ENCODE measurements around the gene GRK7. TPM values are rescaled to one million over a fixed set of nuclear protein-coding genes. Genes with fewer than 3 reads are reported as not detected.
"Not testable (repeated sequence)": the region's sequence is repeated elsewhere in the genome, so short reads cannot be mapped to it uniquely, and the experiment has no call there.

The GRK7 gene
- total RNA-seq, 1 donor from 2014 or later, result not detected

DNA sequence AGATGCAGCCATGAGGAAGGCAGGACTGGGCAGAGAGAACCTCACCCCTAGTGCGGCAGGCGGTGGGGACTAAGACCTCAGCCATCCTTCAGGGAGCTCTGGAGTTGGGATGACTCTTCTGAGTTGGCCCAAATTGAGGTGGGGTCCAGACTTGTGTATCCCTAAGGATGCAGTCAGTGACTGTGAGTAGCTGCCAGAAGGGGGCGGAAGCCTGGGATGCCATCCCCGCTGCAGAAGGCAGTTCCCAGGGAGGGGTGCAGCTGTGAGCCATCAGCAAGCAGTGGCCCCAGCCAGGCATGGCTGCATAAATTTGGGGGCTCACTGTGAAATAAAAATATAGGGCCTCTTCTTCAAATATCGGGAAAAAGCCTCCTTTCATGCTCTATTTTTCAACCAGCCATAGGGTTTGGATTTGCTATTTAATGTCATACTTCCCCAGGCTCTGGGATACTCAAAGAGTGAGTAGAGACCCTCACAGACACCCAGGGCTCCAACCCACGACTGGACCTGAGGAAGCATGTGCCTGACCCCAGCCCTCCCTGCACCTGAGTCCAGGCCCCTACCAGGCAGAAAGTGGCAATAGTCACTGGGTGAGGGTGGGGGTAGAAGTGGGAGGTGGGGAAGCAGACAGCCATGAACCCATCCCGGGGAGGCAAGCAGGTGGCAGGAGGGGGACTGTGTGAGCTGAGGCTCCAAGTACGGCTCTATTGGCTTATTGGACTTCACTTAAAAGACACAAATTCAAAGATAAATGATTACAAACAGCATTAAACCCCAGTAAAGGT lies 30.5 kb downstream of the GRK7 start:
- intact Hi-C loops (cut with micrococcal nuclease), result no loop called here

- intact Hi-C loops (cut with micrococcal nuclease), result loop anchor here (5.0 kb wide), 5 partner anchors 352 to 853 kb away; partner anchors contain the start of genes PXYLP1, SLC25A36 and TFDP2
Observed at GRCh38 chr3:141795276-141795675, 32.1 kb downstream of the GRK7 start.

DNA sequence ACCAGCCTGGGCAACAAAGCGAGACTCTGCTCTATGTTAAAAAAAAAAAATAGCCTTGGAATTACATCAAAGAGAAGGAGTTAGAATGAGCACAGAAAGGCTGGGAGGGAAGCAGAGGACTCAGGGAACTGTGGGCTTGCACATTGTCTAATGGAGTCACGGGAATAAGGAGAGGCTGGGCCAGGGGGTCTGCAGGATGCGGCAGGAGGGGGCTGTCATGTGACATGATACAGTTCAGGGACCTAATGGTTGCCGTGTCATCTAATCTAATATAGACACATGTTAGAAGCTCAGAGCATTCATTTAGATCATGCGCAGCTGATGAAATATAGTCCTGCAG lies 32.5 kb downstream of the GRK7 start:
- intact Hi-C loops (cut with micrococcal nuclease), result loop anchor here (1.0 to 5.0 kb wide), 11 partner anchors 57 to 853 kb away; partner anchors contain the start of genes ATP1B3, PXYLP1, RNF7 and SLC25A36

DNA sequence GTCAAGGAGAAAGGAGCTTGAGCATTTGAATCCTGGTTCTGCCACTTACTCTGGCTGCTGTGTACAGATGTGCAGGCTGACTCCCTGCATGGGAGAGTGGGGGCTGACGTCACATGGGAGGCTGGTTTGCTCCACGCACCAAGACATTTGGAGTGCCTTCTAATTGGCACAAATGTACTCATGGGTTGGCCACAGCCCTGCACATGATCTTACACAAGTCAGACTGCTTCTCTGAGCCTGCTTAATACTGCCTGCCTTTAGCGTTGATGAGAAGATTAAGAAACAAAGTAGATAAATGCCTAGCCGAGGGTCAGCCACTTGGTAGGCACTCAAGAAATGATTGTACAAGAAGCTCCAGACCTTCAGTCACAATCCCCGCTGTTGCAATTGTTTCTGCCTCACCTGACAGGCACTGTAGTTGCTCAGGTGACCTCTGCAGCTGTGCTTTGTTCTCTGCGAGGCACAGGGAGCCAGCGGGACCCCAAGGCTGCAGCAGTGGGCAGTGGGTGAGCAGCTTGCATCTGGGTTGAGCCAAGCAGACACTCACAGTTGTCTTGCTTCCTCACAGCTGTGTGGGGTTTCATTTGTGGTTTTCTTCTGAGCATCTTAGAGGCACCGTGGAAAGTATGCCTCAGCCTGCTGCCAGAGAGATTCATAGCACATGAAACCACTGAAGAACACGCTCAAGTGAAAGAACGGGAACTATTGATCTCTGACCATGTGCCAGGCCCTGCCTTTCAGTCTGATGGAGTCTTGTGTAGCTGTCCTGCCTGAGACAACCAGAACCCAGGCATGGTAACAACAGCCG lies 33.1 kb downstream of the GRK7 start:
- intact Hi-C loops (cut with micrococcal nuclease), result loop anchor here (1.0 to 5.0 kb wide), 11 partner anchors 58 to 854 kb away; partner anchors contain the start of genes ATP1B3, PXYLP1, RNF7 and SLC25A36

DNA sequence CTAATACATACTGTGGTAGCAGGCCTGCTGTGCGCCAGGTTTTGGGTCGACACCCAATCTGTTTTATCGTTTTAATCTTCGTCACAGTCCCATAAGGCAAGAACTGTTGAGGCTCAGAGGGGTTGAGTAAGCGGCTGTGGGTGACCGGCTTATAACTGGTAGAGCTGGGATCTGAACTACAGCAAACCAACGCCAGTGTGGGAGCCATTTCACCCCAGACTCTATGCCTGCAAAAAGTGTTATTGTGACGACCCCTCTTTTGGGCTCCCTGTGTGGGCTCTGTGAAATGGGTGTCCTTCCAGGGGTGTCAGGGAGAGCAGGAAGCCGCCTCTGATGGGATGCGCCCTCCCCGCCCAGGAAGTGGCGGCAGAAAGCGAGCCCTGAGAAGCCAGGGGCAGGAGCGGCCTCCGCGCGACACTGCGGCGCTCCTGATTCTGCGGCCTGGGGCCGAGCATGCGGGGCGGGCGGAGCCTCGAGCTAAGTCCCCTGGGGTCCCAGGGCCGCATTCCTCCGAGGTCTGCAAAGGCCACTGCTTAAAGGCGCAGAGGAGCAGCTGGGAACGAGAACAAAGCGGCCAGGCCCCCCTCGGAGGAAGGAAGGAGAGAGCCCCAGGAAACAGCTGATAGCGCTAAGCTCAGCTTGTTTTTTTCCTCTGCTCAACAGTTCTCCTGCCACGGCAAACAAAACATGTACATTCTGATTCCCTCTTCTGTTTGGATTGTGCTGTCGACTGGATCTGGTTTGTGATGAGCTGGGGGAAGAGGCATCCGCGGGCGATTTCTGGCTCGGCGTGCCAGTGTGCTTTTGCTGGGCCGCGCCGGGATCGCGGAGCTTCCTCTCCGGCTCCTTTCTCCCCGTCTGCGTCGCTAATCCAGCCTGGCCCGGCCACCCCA lies 33.9 kb downstream of the GRK7 start:
- intact Hi-C loops (cut with micrococcal nuclease), result loop anchor here (1.0 to 5.0 kb wide), 11 partner anchors 59 to 855 kb away; partner anchors contain the start of genes ATP1B3, PXYLP1, RNF7 and SLC25A36

GRCh38 chr3:141797819-141798447 lies 34.7 kb downstream of the GRK7 start:
- intact Hi-C loops (cut with micrococcal nuclease), result loop anchor here (2.0 to 5.0 kb wide), 8 partner anchors 309 to 856 kb away; partner anchors contain the start of genes PXYLP1, SLC25A36 and TFDP2

GRCh38 chr3:141798448-141798845 lies 35.2 kb downstream of the GRK7 start:
- intact Hi-C loops (cut with micrococcal nuclease), result loop anchor here (5.0 kb wide), 5 partner anchors 349 to 856 kb away; partner anchors contain the start of genes PXYLP1, SLC25A36 and TFDP2

DNA sequence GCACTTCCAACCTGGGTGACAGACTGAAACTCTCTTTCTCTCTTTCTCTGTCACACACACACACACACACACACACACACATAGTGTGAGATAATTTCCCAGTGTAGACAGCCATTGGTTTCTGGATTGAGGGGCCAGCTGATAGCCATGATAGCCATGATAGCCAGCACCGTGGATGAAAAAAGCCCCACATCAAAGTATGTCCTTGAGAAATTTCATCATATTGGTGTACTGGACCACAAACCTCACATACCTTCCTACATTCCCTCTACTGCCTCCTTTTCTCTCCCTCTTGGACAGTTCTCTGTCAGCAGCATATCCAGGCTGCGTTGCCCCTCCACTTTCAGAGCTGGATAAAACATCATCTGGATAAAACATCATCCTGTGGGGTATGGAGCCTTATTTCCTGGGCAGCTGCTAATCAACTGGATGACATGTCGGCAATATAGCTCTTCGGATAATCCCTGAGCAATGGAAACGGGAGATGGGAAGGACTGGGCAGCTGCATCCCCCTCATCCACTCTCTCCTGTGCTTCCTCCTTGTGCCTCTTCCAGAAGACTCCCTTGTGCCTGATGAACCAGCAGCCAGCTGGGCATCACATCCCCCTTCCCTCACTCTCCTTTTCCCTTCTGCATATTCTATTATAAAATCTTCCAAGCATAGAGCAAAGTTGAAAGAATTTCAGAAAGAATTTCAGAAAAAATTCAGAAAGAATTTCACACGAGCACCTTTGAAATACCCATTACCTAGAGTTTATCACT lies 39.3 kb downstream of the GRK7 start:
- intact Hi-C loops (cut with micrococcal nuclease), result no loop called here

DNA sequence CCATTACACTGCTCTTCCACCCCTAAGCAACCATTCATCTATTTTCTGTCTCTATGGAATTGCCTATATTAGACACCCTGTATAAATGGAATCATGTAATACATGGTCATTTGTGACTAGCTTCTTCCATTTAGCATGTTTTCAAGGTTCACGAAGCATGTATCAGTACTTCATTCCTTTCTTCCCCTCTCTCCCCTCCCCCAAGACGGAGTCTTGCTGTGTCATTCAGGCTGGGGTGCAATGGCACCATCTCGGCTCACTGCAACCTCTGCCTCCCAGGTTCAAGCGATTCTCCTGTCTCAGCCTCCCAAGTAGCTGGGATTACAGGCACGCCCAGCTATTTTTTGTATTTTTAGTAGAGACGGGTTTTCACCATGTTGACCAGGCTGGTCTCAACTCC lies 40.3 kb downstream of the GRK7 start:
- intact Hi-C loops (cut with micrococcal nuclease), result not testable (repeated sequence)

- intact Hi-C loops (cut with micrococcal nuclease), result no loop called here
Observed at GRCh38 chr3:141804447-141804777, 41.2 kb downstream of the GRK7 start.

- intact Hi-C loops (cut with micrococcal nuclease), result no loop called here
Observed at GRCh38 chr3:141804778-141805639, 41.8 kb downstream of the GRK7 start.

- intact Hi-C loops (cut with micrococcal nuclease), result no loop called here
Observed at GRCh38 chr3:141807277-141808033, 44.2 kb downstream of the GRK7 start.

DNA sequence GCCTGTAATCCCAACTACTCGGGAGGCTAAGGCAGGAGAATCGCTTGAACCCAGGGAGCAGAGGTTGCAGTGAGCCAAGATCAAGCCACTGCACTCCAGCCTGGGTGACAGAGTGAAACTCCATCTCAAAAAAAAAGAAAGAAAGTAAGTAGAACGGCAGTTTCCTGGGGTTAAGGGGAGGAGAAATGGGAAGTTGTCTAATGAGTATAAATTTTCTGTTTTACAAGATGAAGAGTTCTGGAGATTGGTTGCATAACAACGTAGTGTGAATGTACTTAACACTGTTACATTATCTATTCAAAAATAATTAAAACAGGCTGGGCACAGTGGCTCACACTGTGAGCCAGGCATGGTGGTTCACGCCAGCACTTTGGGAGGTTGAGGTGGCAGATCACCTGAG lies 45.4 kb downstream of the GRK7 start:
- intact Hi-C loops (cut with micrococcal nuclease), result no loop called here

DNA sequence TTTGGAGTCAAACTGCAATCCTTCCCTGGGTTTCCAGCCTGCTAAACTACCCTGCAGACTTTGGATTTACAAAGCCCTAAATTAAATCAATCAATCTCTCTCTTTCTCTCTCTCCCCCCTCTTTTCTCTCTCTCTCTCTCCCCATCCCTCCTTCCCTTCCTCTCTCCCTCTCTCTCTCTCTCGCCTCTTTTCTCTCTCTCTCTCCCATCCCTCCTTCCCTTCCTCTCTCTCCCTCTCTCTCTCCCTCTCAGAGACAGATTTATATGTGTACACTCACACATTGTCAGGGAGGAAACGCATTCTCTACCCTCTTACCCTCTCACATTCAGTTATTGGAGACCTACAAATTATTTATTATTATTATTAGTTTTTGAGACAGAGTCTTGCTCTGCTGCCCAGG lies 47.0 kb downstream of the GRK7 start:
- intact Hi-C loops (cut with micrococcal nuclease), result no loop called here

- intact Hi-C loops (cut with micrococcal nuclease), result no loop called here
Observed at GRCh38 chr3:141811348-141811747, 48.1 kb downstream of the GRK7 start.

DNA sequence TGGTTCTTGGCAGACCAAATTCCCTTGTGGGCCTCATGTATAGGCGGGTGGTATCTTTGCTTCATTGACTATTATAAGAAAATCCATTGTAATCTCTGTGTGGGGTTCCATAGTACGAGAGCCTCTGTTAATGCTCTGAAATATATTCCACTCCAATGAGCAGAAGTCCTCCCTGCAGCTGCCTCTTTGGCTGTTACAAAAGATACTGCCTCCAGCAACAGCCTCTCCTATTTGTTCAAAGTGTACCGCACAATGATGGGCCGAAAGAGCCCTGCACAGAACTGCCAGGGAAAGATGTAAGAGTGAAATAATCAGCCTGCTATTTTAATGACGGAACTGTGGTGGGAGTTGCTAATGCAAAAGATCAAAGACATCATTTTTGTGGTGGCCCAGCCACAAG lies 48.9 kb downstream of the GRK7 start:
- intact Hi-C loops (cut with micrococcal nuclease), result no loop called here

DNA sequence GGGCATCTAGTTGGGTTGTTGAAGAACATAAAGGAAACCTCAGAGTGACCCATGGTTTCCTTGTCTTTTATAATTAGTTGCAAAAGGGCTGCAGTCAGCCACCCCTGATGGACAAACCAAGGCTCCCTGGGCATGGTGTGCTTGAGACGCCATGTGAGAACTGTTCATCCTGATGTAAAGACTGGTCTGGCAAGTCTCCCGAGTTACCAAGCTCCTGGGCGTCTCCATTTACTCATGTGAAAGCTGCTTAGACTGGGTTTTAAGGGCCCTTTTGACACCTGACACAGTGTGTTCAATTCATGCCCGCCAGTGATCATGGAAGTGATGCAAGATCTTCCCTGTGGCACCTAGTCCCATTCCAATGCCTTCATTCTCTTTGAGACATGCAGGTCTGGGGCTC lies 49.4 kb downstream of the GRK7 start:
- intact Hi-C loops (cut with micrococcal nuclease), result no loop called here

All from T-helper 1 cell treated with Interleukin-12 subunit alpha and Interleukin-12 subunit beta and Interleukin-4 antibody, amounts not matched to agents 30 ng/mL and 1 ng/mL, for 36 hours (primary cell).